DMS53 treated with DMSO at 0.1 percent for 48 hours (cell line): Measurements from ENCODE around the gene ADCY7.

Experiments used
- DNase-seq: peaks from one replicate; lab custom pipeline; 2025; ENCODE audit not compliant: unreplicated experiment; lab: John Stamatoyannopoulos, UW

Gene ADCY7

GRCh38 chr16:50265716-50266336 lies 525 bp upstream of the ADCY7 start:
- DNase-seq: no peak

GRCh38 chr16:50267151-50267631 lies 840 bp downstream of the ADCY7 start:
- no peak for DNase-seq

GRCh38 chr16:50267651-50268050 lies 1.3 kb downstream of the ADCY7 start:
- DNase-seq: no peak

- no peak for DNase-seq
These were observed 2.0 kb downstream of the ADCY7 start for GRCh38 chr16:50268352-50268751.

GRCh38 chr16:50269061-50269705 lies 2.8 kb downstream of the ADCY7 start:
- no peak for DNase-seq

GRCh38 chr16:50269769-50270509 lies 3.6 kb downstream of the ADCY7 start:
- DNase-seq: no peak

GRCh38 chr16:50270510-50271147 lies 4.3 kb downstream of the ADCY7 start:
- DNase-seq: no peak

GRCh38 chr16:50271148-50272041 lies 5.0 kb downstream of the ADCY7 start:
- no peak for DNase-seq

- no peak for DNase-seq
These were observed 5.8 kb downstream of the ADCY7 start for GRCh38 chr16:50272111-50272571.

GRCh38 chr16:50272687-50273381 lies 6.5 kb downstream of the ADCY7 start:
- no peak for DNase-seq

- DNase-seq: no peak
These were observed 7.0 kb downstream of the ADCY7 start for GRCh38 chr16:50273382-50273690.

GRCh38 chr16:50273888-50274325 lies 7.6 kb downstream of the ADCY7 start:
- no peak for DNase-seq

GRCh38 chr16:50274326-50275097 lies 8.2 kb downstream of the ADCY7 start:
- no peak for DNase-seq

- DNase-seq: no peak
These were observed 8.7 kb downstream of the ADCY7 start for GRCh38 chr16:50275098-50275415.

GRCh38 chr16:50275428-50276325 lies 9.3 kb downstream of the ADCY7 start:
- DNase-seq: no peak

- no peak for DNase-seq
These were observed 9.9 kb downstream of the ADCY7 start for GRCh38 chr16:50276326-50276640.

- DNase-seq: no peak
These were observed 10.6 kb downstream of the ADCY7 start for GRCh38 chr16:50276801-50277555.

GRCh38 chr16:50278251-50278650 lies 11.9 kb downstream of the ADCY7 start:
- DNase-seq: no peak
